Lower leg skin (tissue), 4 donors: ENCODE results near the gene FCN2. TPM values are rescaled to one million over a fixed set of nuclear protein-coding genes. Genes with fewer than 3 reads are reported as not detected.

ENCODE experiments used
- DNase-seq, 2 donors: peaks; one replicate each; pipeline ENCODE4 v3.0.0-alpha.2; 2019; ENCODE audit warnings: low spot score in 2 of 2
- H3K4me3 ChIP-seq: fragments of 200-600 bp; sonication (generic); 2 replicates; pipeline ENCODE4 v1.5.1; 2017; ENCODE audit warnings: mild to moderate bottlenecking, low read depth; ENCODE audit not compliant: poor library complexity, severe bottlenecking
- CTCF ChIP-seq, 3 donors: fragments of 450-650 bp; IDR thresholded peaks; one replicate each; pipeline ENCODE4 v1.5.1; 2016; ENCODE audit warnings: antibody characterized with exemption in 3 of 3, mild to moderate bottlenecking in 3 of 3, moderate library complexity in 2 of 3
- POLR2A ChIP-seq, 2 donors: fragments of 450-650 bp; IDR thresholded peaks; one replicate each; pipeline ENCODE4 v1.6.1; 2016 to 2017; ENCODE audit warnings: antibody characterized with exemption in 2 of 2, mild to moderate bottlenecking in 1 of 2, moderate library complexity in 1 of 2
- WGBS, 2 donors: methylation state at CpG; one replicate each; pipeline ENCODE4 v1.1.5; 2018; 5-methylcytosine and 5-hydroxymethylcytosine counted together
- intact Hi-C: fragments of 100-400 bp; cut with DNase I; formaldehyde crosslinking; loops from one replicate; pipeline ENCODE4 v1.15.0; 2023; ENCODE audit warnings: low total_unique reads
- total RNA-seq, 4 donors: library from RNA; depleted of rRNA; stranded (reverse); fragments of >200 nt; gene quantifications; one replicate each; pipeline ENCODE4 v1.1.0, GENCODE V29; 2016

Gene FCN2
- total RNA-seq, 4 donors from 2014 or later, result 0.29 TPM; not detected in 3

GRCh38 chr9:134860510-134860909, 20.1 kb upstream of the FCN2 start:
- no peak overlapping the region for H3K4me3 ChIP-seq
- WGBS, 2 donors, result 84 to 89% methylated on average over 13 of the region's 13 CpGs
- no peak for DNase-seq
- intact Hi-C loops, result no loop called here
- TF ChIP-seq CTCF (IDR thresholded peaks at IDR 0.05) (no peak), POLR2A (IDR thresholded peaks at IDR 0.05) (no peak)

- no peak overlapping the region for H3K4me3 ChIP-seq
- 87% methylated on average over 17 of the region's 17 CpGs for WGBS, 2 donors
- intact Hi-C loops, result no loop called here
- no peak for TF ChIP-seq POLR2A (IDR thresholded peaks at IDR 0.05)
- no peak for DNase-seq
These were observed 18.8 kb upstream of the FCN2 start for GRCh38 chr9:134861595-134862334.

- DNase-seq, result no peak
- H3K4me3 ChIP-seq, result no peak overlapping the region
- intact Hi-C loops, result no loop called here
- 57 to 88% methylated on average over 14 to 16 of the region's 16 CpGs for WGBS, 2 donors
- no peak for TF ChIP-seq CTCF (IDR thresholded peaks at IDR 0.05)
- TF ChIP-seq POLR2A (IDR thresholded peaks at IDR 0.05), result no peak
These were observed 17.2 kb upstream of the FCN2 start for GRCh38 chr9:134863306-134863902.

GRCh38 chr9:134863941-134864820, 16.4 kb upstream of the FCN2 start:
- intact Hi-C loops, result no loop called here
- no peak for DNase-seq
- TF ChIP-seq CTCF (IDR thresholded peaks at IDR 0.05) (no peak), POLR2A (IDR thresholded peaks at IDR 0.05) (no peak)
- H3K4me3 ChIP-seq, result no peak overlapping the region
- WGBS, 2 donors, result 57 to 58% methylated on average over 23 to 28 of the region's 28 CpGs

GRCh38 chr9:134864821-134865190, 15.8 kb upstream of the FCN2 start:
- intact Hi-C loops, result no loop called here
- no peak for TF ChIP-seq CTCF (IDR thresholded peaks at IDR 0.05)
- TF ChIP-seq POLR2A (IDR thresholded peaks at IDR 0.05), result no peak
- 83 to 90% methylated on average over 13 of the region's 13 CpGs for WGBS, 2 donors
- no peak for DNase-seq
- H3K4me3 ChIP-seq, result no peak overlapping the region
